GM23338 (cell line): ENCODE results near the gene ZNF185. TPM values are rescaled to one million over a fixed set of nuclear protein-coding genes. Genes with fewer than 3 reads are reported as not detected.

Experiments
- ATAC-seq: fragments of 200-7000 bp; cut with Tn5 transposase; 3 replicates; pipeline ENCODE4 v1.9.1; 2020
- DNase-seq: peaks from one replicate; pipeline ENCODE4 v3.0.0-alpha.2; 2015; ENCODE audit warnings: low spot score
- H2AFZ ChIP-seq: fragments of 200-600 bp; sonication (generic); 2 replicates; pipeline ENCODE4 v1.8.0; 2016; ENCODE audit warnings: antibody characterized with exemption, mild to moderate bottlenecking, moderate library complexity
- H3F3A ChIP-seq: fragments of 200-600 bp; sonication (generic); replicated peaks from 2 replicates; pipeline ENCODE4 v1.8.0; 2017; ENCODE audit warnings: antibody characterized with exemption, mixed run types, low read depth
- H3K27ac ChIP-seq: fragments of 200-600 bp; sonication (generic); 2 replicates; pipeline ENCODE4 v1.6.1; 2016; ENCODE audit warnings: low read depth
- H3K27me3 ChIP-seq: fragments of 200-600 bp; sonication (generic); 2 replicates; pipeline ENCODE4 v1.8.0; 2016; ENCODE audit warnings: mild to moderate bottlenecking, mixed run types, moderate library complexity; ENCODE audit not compliant: insufficient read depth
- H3K36me3 ChIP-seq: fragments of 200-600 bp; sonication (generic); 2 replicates; pipeline ENCODE4 v1.8.0; 2016; ENCODE audit warnings: mild to moderate bottlenecking; ENCODE audit not compliant: insufficient read depth
- H3K4me1 ChIP-seq: fragments of 200-600 bp; sonication (generic); 2 replicates; pipeline ENCODE4 v1.8.0; 2016; ENCODE audit warnings: mild to moderate bottlenecking, moderate library complexity; ENCODE audit not compliant: insufficient read depth
- H3K4me2 ChIP-seq: fragments of 200-600 bp; sonication (generic); 2 replicates; pipeline ENCODE4 v1.7.1; 2017; ENCODE audit warnings: mixed run types
- H3K4me3 ChIP-seq: fragments of 200-600 bp; sonication (generic); 2 replicates; pipeline ENCODE4 v1.6.1; 2016; ENCODE audit warnings: mixed run types
- H3K79me2 ChIP-seq: fragments of 200-600 bp; sonication (generic); replicated peaks from 2 replicates; pipeline ENCODE4 v1.8.0; 2017; ENCODE audit warnings: mild to moderate bottlenecking; ENCODE audit not compliant: insufficient read depth
- H3K9me2 ChIP-seq: fragments of 200-600 bp; sonication (generic); 2 replicates; pipeline ENCODE4 v1.8.0; 2017; ENCODE audit not compliant: insufficient read depth
- H4K20me1 ChIP-seq: fragments of 200-600 bp; sonication (generic); replicated peaks from 2 replicates; pipeline ENCODE4 v1.8.0; 2017; ENCODE audit warnings: mild to moderate bottlenecking; ENCODE audit not compliant: insufficient read depth
- H3K27ac Mint-ChIP-seq: 2 replicates; pipeline ENCODE4 v1.8.0; 2020; ENCODE audit warnings: inconsistent platforms, mild to moderate bottlenecking, moderate library complexity, mixed read lengths
- H3K27me3 Mint-ChIP-seq: 3 replicates; pipeline ENCODE4 v1.8.0; 2022; ENCODE audit warnings: low read depth, mild to moderate bottlenecking, moderate library complexity, mixed read lengths, inconsistent platforms; ENCODE audit not compliant: insufficient read depth, poor library complexity
- H3K36me3 Mint-ChIP-seq: 3 replicates; pipeline ENCODE4 v1.8.0; 2021; ENCODE audit warnings: low read depth, mild to moderate bottlenecking, inconsistent platforms, moderate library complexity, mixed read lengths
- H3K4me1 Mint-ChIP-seq: 3 replicates; pipeline ENCODE4 v1.8.0; 2020; ENCODE audit warnings: mild to moderate bottlenecking, inconsistent platforms, mixed read lengths
- H3K4me3 Mint-ChIP-seq: 3 replicates; pipeline ENCODE4 v1.8.0; 2021; ENCODE audit warnings: moderate library complexity, mild to moderate bottlenecking, inconsistent platforms, mixed read lengths
- H3K9me3 Mint-ChIP-seq: 3 replicates; pipeline ENCODE4 v1.8.0; 2020; ENCODE audit warnings: moderate library complexity, mild to moderate bottlenecking, inconsistent platforms, mixed read lengths
- CREB1 ChIP-seq: fragments of 250-450 bp; sonication (Bioruptor Pico); IDR thresholded peaks from 2 replicates; pipeline ENCODE4 v1.5.0; 2020; ENCODE audit warnings: low read depth, mild to moderate bottlenecking, moderate library complexity
- CTCF ChIP-seq, 2 experiments: fragments of 200-600 bp in 1 of 2; sonication (generic) in 1 of 2; conservative IDR thresholded peaks; 2 replicates each; pipeline versions ENCODE4 v1.5.1 to v1.6.1; 2016 to 2017; ENCODE audit warnings: antibody characterized with exemption in 2 of 2, low read depth in 2 of 2, mild to moderate bottlenecking in 2 of 2, moderate library complexity in 1 of 2
- EZH2 ChIP-seq: fragments of 200-600 bp; sonication (generic); IDR thresholded peaks from one replicate; pipeline ENCODE4 v1.8.0; 2017; ENCODE audit warnings: antibody characterized with exemption, mild to moderate bottlenecking, low read depth; ENCODE audit not compliant: unreplicated experiment
- NANOG ChIP-seq: IDR thresholded peaks from 2 replicates; pipeline ENCODE4 v1.6.1; 2016; ENCODE audit warnings: antibody characterized with exemption, borderline replicate concordance
- POLR2AphosphoS5 ChIP-seq: IDR thresholded peaks from 2 replicates; pipeline ENCODE4 v1.6.1; 2016; ENCODE audit warnings: antibody characterized with exemption, low read depth
- REST ChIP-seq: IDR thresholded peaks from one replicate; pipeline ENCODE4 v1.6.1; 2018; ENCODE audit warnings: antibody characterized with exemption; ENCODE audit not compliant: unreplicated experiment
- STAT1 ChIP-seq: IDR thresholded peaks from one replicate; pipeline ENCODE4 v1.6.1; 2016; ENCODE audit warnings: antibody characterized with exemption; ENCODE audit not compliant: unreplicated experiment
- ZNF114 ChIP-seq: fragments of 250-450 bp; sonication (Bioruptor Pico); IDR thresholded peaks from 2 replicates; pipeline ENCODE4 v1.5.0; 2020; ENCODE audit warnings: mild to moderate bottlenecking, moderate library complexity
- ZNF462 ChIP-seq: fragments of 250-450 bp; sonication (Bioruptor Pico); IDR thresholded peaks from 2 replicates; pipeline ENCODE4 v1.5.0; 2020; ENCODE audit warnings: mild to moderate bottlenecking, moderate library complexity
- polyA plus RNA-seq: library from polyadenylated mRNA; unstranded; fragments of >200 nt; fragmentation: Nextera tagmentation; extraction: Ambion mirVana; gene quantifications from 2 replicates; pipeline ENCODE4 v1.2.1, GENCODE V29; 2016
- total RNA-seq: library from RNA; depleted of rRNA; stranded (reverse); fragments of >200 nt; shearing (Covaris generic); gene quantifications from 2 replicates; pipeline ENCODE4 v1.2.3, GENCODE V29; 2014

The ZNF185 gene
- total and polyA plus RNA-seq, 2 experiments from 2014 or later = 2.9 to 7.8 TPM

- no peaks in the 10 kb centered on the region for H3K9me2 ChIP-seq
- peak overlapping the region; percentile 72 for H3K4me2 ChIP-seq
- H3F3A ChIP-seq = no peaks in the 10 kb centered on the region
- TF ChIP-seq CREB1 (CRISPR knock-in tag) (no peak), CTCF (conservative IDR thresholded peaks at IDR 0.05; ENCODE audit: low read depth in 2 of 2) (no peak), POLR2AphosphoS5 (no peak), ZNF114 (CRISPR knock-in tag) (no peak), STAT1 (no peak), REST (no peak), NANOG (no peak), EZH2 (no peak), ZNF462 (CRISPR knock-in tag) (no peak)
- no peaks in the 10 kb centered on the region for H3K79me2 ChIP-seq
- H3K4me1 ChIP-seq = no peaks in the 10 kb centered on the region
- H2AFZ ChIP-seq = no peak overlapping the region
- ATAC-seq (peak; percentile 46), DNase-seq (peak; percentile 27)
- H3K27ac ChIP-seq = no peak overlapping the region
- H3K27ac Mint-ChIP-seq = no peak overlapping the region
- peaks cover 6% of the 10 kb centered on the region for H3K4me1 Mint-ChIP-seq
- peak overlapping the region; percentile 84 for H3K4me3 Mint-ChIP-seq
- H4K20me1 ChIP-seq = no peaks in the 10 kb centered on the region
- no peaks in the 10 kb centered on the region for H3K27me3 ChIP-seq
- H3K36me3 Mint-ChIP-seq = 0 out of 3 replicates have a peak, but pooled peaks cover 3% of the 10 kb centered on the region
- H3K9me3 Mint-ChIP-seq = no peaks in the 10 kb centered on the region
- H3K36me3 ChIP-seq = no peaks in the 10 kb centered on the region
- peaks cover 1% of the 10 kb centered on the region for H3K27me3 Mint-ChIP-seq
- peak overlapping the region; percentile 62 for H3K4me3 ChIP-seq
Measured at GRCh38 chrX:152942077-152942442, 44.2 kb downstream of the ZNF185 start.
